Pancreas (tissue), 10 donors: Measurements from ENCODE around the gene TREML1. TPM values are rescaled to one million over a fixed set of nuclear protein-coding genes. Genes with fewer than 3 reads are reported as not detected.
"Not testable (repeated sequence)": the region's sequence is repeated elsewhere in the genome, so short reads cannot be mapped to it uniquely, and the experiment has no call there.

ENCODE experiments used
- ATAC-seq, 4 donors: fragments of 200-7000 bp; cut with Tn5 transposase; one replicate each; pipeline versions ENCODE4 v1.8.0 to v1.9.1; 2020; ENCODE audit warnings: mild to moderate bottlenecking in 4 of 4, moderate library complexity in 4 of 4
- DNase-seq, 6 donors: peaks; one replicate each; pipeline ENCODE4 v3.0.0-alpha.2; 2020
- FAIRE-seq: peaks from 2 replicates; lab custom pipeline; 2012; peaks lifted over from hg19 to GRCh38; lab: Jason Lieb, UNC
- H3K27ac ChIP-seq, 4 donors: fragments of 200-600 bp; sonication (generic); 1 replicate in 3 of 4; 2 replicates in 1 of 4; pipeline versions ENCODE4 v1.5.0 to v1.8.0; 2020
- H3K27me3 ChIP-seq, 4 donors: fragments of 200-600 bp; one replicate each; pipeline ENCODE4 v1.8.0; 2021
- H3K36me3 ChIP-seq, 3 donors: fragments of 200-600 bp; sonication (generic) in 1 of 3; one replicate each; pipeline versions ENCODE4 v1.5.0 to v1.8.0; 2020 to 2021
- H3K4me1 ChIP-seq, 3 donors: fragments of 200-600 bp; one replicate each; pipeline ENCODE4 v1.8.0; 2021
- H3K4me3 ChIP-seq, 4 donors: fragments of 200-600 bp; sonication (generic) in 2 of 4; one replicate each; pipeline versions ENCODE4 v1.5.0 to v1.8.0; 2020 to 2021
- H3K9me3 ChIP-seq, 4 donors: fragments of 200-600 bp; one replicate each; pipeline ENCODE4 v1.8.0; 2021
- CTCF ChIP-seq, 4 donors: fragments of 200-600 bp; sonication (generic) in 3 of 4; IDR thresholded peaks; one replicate each; pipeline versions ENCODE4 v1.5.0 to v1.8.0; 2021; ENCODE audit warnings: antibody characterized with exemption in 4 of 4
- WGBS, 2 donors: extraction: QIAGEN DNeasy Blood & Tissue Kit; methylation state at CpG; one replicate each; pipeline ENCODE4 v1.1.7; 2013; 5-methylcytosine and 5-hydroxymethylcytosine counted together
- intact Hi-C, 3 donors: fragments of 100-400 bp; cut with DNase I; formaldehyde crosslinking; loops; one replicate each; pipeline versions ENCODE4 v1.11.1 to v1.14.2; 2022
- polyA plus RNA-seq, 2 donors: library from polyadenylated mRNA; stranded (reverse); fragments of 200-250 nt; gene quantifications; one replicate each; pipeline ENCODE4 v1.2.3, GENCODE V29; 2013
- total RNA-seq, 6 donors: library from RNA; stranded (reverse); fragmentation: NEBNext Ultra II Directional in 4 of 6; extraction: Animal tissue kit (Norgen Biotek cat#: 25700) in 4 of 6; gene quantifications; one replicate each; pipeline versions ENCODE4 v1.2.1 to v1.2.4, GENCODE V29; 2021 to 2023
- donor health status: healthy with polysubstance abuse.
- donor health status: DM: no; HTN: no; CAD: no; lungs with moderate emphysema.
- donor health status: DM: no; HTN: no; CAD: no.
- donor health status: control.
- donor health status: control.
- donor health status: Bipolar disorder and iron deficiency.
- donor health status: DM: yes; HTN: yes; CAD: no.
- donor health status: DM: no; HTN: no; CAD: no.
- donor health status: DM: no; HTN: no; CAD: no.
- donor health status: DM: yes; HTN: yes; CAD: no.

Gene TREML1
- total and polyA plus RNA-seq, 8 donors = 0.19 to 0.84 (median 0.28) TPM; not detected in 4

- peaks cover 0 to 8% (median 0%) of the 10 kb centered on the region in 3 donors for H3K36me3 ChIP-seq
- intact Hi-C loops = no loop called here
- TF ChIP-seq CTCF (IDR thresholded peaks at IDR 0.05) = no peak
- no peaks in the 10 kb centered on the region for H3K9me3 ChIP-seq
- DNase-seq = no peak
- no peak for ATAC-seq
- peaks cover 0 to 12% (median 0%) of the 10 kb centered on the region in 3 donors for H3K4me1 ChIP-seq
- H3K4me3 ChIP-seq = no peak overlapping the region
- FAIRE-seq = no peak
- no peak overlapping the region for H3K27ac ChIP-seq
- no peaks in the 10 kb centered on the region for H3K27me3 ChIP-seq
- 97 to 100% methylated on average over 1 of the region's 1 CpG for WGBS, 2 donors
Measured at GRCh38 chr6:41122373-41122772, 31.8 kb downstream of the TREML1 start.

GRCh38 chr6:41120058-41120457 is 34.1 kb downstream of the TREML1 start:
- intact Hi-C loops = no loop called here
- peaks cover 0 to 8% (median 0%) of the 10 kb centered on the region in 3 donors for H3K36me3 ChIP-seq
- H3K27me3 ChIP-seq = no peaks in the 10 kb centered on the region
- no peak for TF ChIP-seq CTCF (IDR thresholded peaks at IDR 0.05)
- no peak overlapping the region for H3K4me3 ChIP-seq
- H3K27ac ChIP-seq = no peak overlapping the region
- WGBS, 2 donors = 93 to 94% methylated on average over 1 of the region's 1 CpG
- ATAC-seq (no peak), DNase-seq (no peak), FAIRE-seq (no peak)
- H3K4me1 ChIP-seq = peaks cover 0 to 12% (median 0%) of the 10 kb centered on the region in 3 donors
- no peaks in the 10 kb centered on the region for H3K9me3 ChIP-seq

GRCh38 chr6:41119508-41119907 is 34.6 kb downstream of the TREML1 start:
- H3K9me3 ChIP-seq = no peaks in the 10 kb centered on the region
- no peaks in the 10 kb centered on the region for H3K27me3 ChIP-seq
- H3K36me3 ChIP-seq = peaks cover 0 to 8% (median 0%) of the 10 kb centered on the region in 3 donors
- FAIRE-seq (no peak), ATAC-seq (no peak), DNase-seq (no peak)
- intact Hi-C loops = no loop called here
- no peak overlapping the region for H3K4me3 ChIP-seq
- TF ChIP-seq CTCF (IDR thresholded peaks at IDR 0.05) = no peak
- WGBS, 2 donors = 66 to 74% methylated on average over 1 of the region's 1 CpG
- no peak overlapping the region for H3K27ac ChIP-seq
- peaks cover 0 to 12% (median 0%) of the 10 kb centered on the region in 3 donors for H3K4me1 ChIP-seq

GRCh38 chr6:41115027-41115426 is 39.1 kb downstream of the TREML1 start:
- WGBS, 2 donors = 88 to 93% methylated on average over 2 of the region's 2 CpGs
- H3K27ac ChIP-seq, intact Hi-C loops, H3K36me3 ChIP-seq, DNase-seq, H3K4me3 ChIP-seq, H3K27me3 ChIP-seq, H3K9me3 ChIP-seq, ATAC-seq, FAIRE-seq: not testable (repeated sequence)
- H3K4me1 ChIP-seq = peaks cover 0 to 12% (median 0%) of the 10 kb centered on the region in 3 donors

- Histone ChIP-seq H3K9me3 (no peaks in the 10 kb centered on the region), H3K27me3 (no peaks in the 10 kb centered on the region), H3K27ac (no peak overlapping the region), H3K36me3 (no peaks in the 10 kb centered on the region), H3K4me1 (no peaks in the 10 kb centered on the region), H3K4me3 (no peak overlapping the region)
- no peak for ATAC-seq
- intact Hi-C loops = no loop called here
- 79 to 84% methylated on average over 3 of the region's 3 CpGs for WGBS, 2 donors
- no peak for TF ChIP-seq CTCF (IDR thresholded peaks at IDR 0.05)
- no peak for FAIRE-seq
- no peak for DNase-seq
Measured at GRCh38 chr6:41111017-41111416, 43.1 kb downstream of the TREML1 start.
